ENCODE measurements around the gene SIN3B. TPM values are rescaled to one million over a fixed set of nuclear protein-coding genes. Genes with fewer than 3 reads are reported as not detected.
A peak's percentile ranks its signal among the peaks of the same experiment; 100 is the strongest.

Gene SIN3B
- total and polyA plus RNA-seq, 9 of the 15 experiments (the other 6 are each of a cell fraction or from before 2014, with no cell fraction given) = 0.51 to 34.2 (median 14.3) TPM

- TF ChIP-seq MTF1 (CRISPR knock-in tag; IDR thresholded peaks at IDR 0.05; ENCODE audit: borderline replicate concordance) (no peak), POLR2A (conservative IDR thresholded peaks at IDR 0.05) (peak; percentile 67), GABPB1 (CRISPR knock-in tag; IDR thresholded peaks at IDR 0.05) (peak; percentile 70), THRB (CRISPR knock-in tag; conservative IDR thresholded peaks at IDR 0.05) (peak; percentile 17; the same call in 1 of the 2 replicates), SUPT5H (IDR thresholded peaks at IDR 0.05) (peak; percentile 49), LEF1 (IDR thresholded peaks at IDR 0.05) (0 out of 2 replicates have a peak, but pooled peaks have one; percentile 3), TAF7 (tag; IDR thresholded peaks at IDR 0.05) (no peak), ZNF146 (CRISPR knock-in tag; IDR thresholded peaks at IDR 0.05; ENCODE audit: unreplicated experiment) (no peak), NKRF (IDR thresholded peaks at IDR 0.05; ENCODE audit: borderline replicate concordance) (no peak), ZNF445 (CRISPR knock-in tag; IDR thresholded peaks at IDR 0.05; ENCODE audit: low read depth) (no peak), NONO (IDR thresholded peaks at IDR 0.05; ENCODE audit: low read depth in 2 of 2, low read length in 1 of 2) (peak in 1 of 2 experiments; percentile 54; a peak in 1 of 4 replicates), ZSCAN29 (IDR thresholded peaks at IDR 0.05) (0 out of 2 replicates have a peak, but pooled peaks have one; percentile 42), CEBPZ (IDR thresholded peaks at IDR 0.05; ENCODE audit: borderline replicate concordance, low read depth, low read length) (no peak)
- TF ChIP-seq, protein P1, sequence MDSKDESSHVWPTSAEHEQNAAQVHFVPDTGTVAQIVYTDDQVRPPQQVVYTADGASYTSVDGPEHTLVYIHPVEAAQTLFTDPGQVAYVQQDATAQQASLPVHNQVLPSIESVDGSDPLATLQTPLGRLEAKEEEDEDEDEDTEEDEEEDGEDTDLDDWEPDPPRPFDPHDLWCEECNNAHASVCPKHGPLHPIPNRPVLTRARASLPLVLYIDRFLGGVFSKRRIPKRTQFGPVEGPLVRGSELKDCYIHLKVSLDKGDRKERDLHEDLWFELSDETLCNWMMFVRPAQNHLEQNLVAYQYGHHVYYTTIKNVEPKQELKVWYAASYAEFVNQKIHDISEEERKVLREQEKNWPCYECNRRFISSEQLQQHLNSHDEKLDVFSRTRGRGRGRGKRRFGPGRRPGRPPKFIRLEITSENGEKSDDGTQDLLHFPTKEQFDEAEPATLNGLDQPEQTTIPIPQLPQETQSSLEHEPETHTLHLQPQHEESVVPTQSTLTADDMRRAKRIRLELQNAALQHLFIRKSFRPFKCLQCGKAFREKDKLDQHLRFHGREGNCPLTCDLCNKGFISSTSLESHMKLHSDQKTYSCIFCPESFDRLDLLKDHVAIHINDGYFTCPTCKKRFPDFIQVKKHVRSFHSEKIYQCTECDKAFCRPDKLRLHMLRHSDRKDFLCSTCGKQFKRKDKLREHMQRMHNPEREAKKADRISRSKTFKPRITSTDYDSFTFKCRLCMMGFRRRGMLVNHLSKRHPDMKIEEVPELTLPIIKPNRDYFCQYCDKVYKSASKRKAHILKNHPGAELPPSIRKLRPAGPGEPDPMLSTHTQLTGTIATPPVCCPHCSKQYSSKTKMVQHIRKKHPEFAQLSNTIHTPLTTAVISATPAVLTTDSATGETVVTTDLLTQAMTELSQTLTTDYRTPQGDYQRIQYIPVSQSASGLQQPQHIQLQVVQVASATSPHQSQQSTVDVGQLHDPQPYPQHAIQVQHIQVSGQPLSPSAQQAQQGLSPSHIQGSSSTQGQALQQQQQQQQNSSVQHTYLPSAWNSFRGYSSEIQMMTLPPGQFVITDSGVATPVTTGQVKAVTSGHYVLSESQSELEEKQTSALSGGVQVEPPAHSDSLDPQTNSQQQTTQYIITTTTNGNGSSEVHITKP (IDR thresholded peaks at IDR 0.05; ENCODE audit: partially characterized antibody) = peak; percentile 40
- TF ChIP-seq, protein P2, sequence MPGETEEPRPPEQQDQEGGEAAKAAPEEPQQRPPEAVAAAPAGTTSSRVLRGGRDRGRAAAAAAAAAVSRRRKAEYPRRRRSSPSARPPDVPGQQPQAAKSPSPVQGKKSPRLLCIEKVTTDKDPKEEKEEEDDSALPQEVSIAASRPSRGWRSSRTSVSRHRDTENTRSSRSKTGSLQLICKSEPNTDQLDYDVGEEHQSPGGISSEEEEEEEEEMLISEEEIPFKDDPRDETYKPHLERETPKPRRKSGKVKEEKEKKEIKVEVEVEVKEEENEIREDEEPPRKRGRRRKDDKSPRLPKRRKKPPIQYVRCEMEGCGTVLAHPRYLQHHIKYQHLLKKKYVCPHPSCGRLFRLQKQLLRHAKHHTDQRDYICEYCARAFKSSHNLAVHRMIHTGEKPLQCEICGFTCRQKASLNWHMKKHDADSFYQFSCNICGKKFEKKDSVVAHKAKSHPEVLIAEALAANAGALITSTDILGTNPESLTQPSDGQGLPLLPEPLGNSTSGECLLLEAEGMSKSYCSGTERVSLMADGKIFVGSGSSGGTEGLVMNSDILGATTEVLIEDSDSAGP (CRISPR knock-in tag; IDR thresholded peaks at IDR 0.05) = no peak
Observed at GRCh38 chr19:16896146-16897028, 67.2 kb downstream of the SIN3B start (continued).
